ENCODE data around the gene PSME1.

Gene PSME1

GRCh38 chr14:24159777-24160498, 23.9 kb downstream of the PSME1 start:
- H3K27me3 Mint-ChIP-seq: no peaks in the 10 kb centered on the region
- peaks cover 45% of the 10 kb centered on the region for H3K4me1 Mint-ChIP-seq (ENCODE audit: low read depth)
- peak overlapping the region; percentile 100 for H3K27ac Mint-ChIP-seq
- no peak overlapping the region for H3K4me3 Mint-ChIP-seq
- no peaks in the 10 kb centered on the region for H3K9me3 Mint-ChIP-seq
- H3K36me3 Mint-ChIP-seq (ENCODE audit: low read depth): peaks cover 80% of the 10 kb centered on the region

GRCh38 chr14:24160499-24160849, 24.5 kb downstream of the PSME1 start:
- Mint-ChIP-seq H3K9me3 (no peaks in the 10 kb centered on the region), H3K4me3 (no peak overlapping the region), H3K27me3 (no peaks in the 10 kb centered on the region), H3K36me3 (ENCODE audit: low read depth) (peaks cover 80% of the 10 kb centered on the region), H3K4me1 (ENCODE audit: low read depth) (peaks cover 47% of the 10 kb centered on the region), H3K27ac (peak overlapping the region; percentile 100)

GRCh38 chr14:24160850-24161804, 25.1 kb downstream of the PSME1 start, which contains the start of gene IRF9:
Gene IRF9 (plus strand): TSS chr14:24161265. CDS start chr14:24162145, 880 bp downstream.
- H3K27me3 Mint-ChIP-seq: no peaks in the 10 kb centered on the region
- H3K27ac Mint-ChIP-seq: peak within 1 kb of the TSS; percentile 100
- H3K9me3 Mint-ChIP-seq: no peaks in the 10 kb centered on the region
- H3K4me1 Mint-ChIP-seq (ENCODE audit: low read depth): peaks cover 51% of the 10 kb centered on the region
- peaks cover 80% of the 10 kb centered on the region for H3K36me3 Mint-ChIP-seq (ENCODE audit: low read depth)
- H3K4me3 Mint-ChIP-seq: peak within 1 kb of the TSS; percentile 97

GRCh38 chr14:24162093-24162492, 26.1 kb downstream of the PSME1 start:
- Mint-ChIP-seq H3K27me3 (no peaks in the 10 kb centered on the region), H3K4me1 (ENCODE audit: low read depth) (peaks cover 51% of the 10 kb centered on the region), H3K27ac (peak overlapping the region; percentile 100), H3K4me3 (peak overlapping the region; percentile 97), H3K9me3 (no peaks in the 10 kb centered on the region), H3K36me3 (ENCODE audit: low read depth) (peaks cover 83% of the 10 kb centered on the region)

- H3K4me3 Mint-ChIP-seq: no peak overlapping the region
- H3K27ac Mint-ChIP-seq: peak overlapping the region; percentile 78
- no peaks in the 10 kb centered on the region for H3K27me3 Mint-ChIP-seq
- peaks cover 58% of the 10 kb centered on the region for H3K4me1 Mint-ChIP-seq (ENCODE audit: low read depth)
- H3K36me3 Mint-ChIP-seq (ENCODE audit: low read depth): peaks cover 82% of the 10 kb centered on the region
- H3K9me3 Mint-ChIP-seq: no peaks in the 10 kb centered on the region
Observed at GRCh38 chr14:24164518-24164991, 28.6 kb downstream of the PSME1 start.

- Mint-ChIP-seq H3K36me3 (ENCODE audit: low read depth) (peaks cover 76% of the 10 kb centered on the region), H3K27ac (peak overlapping the region; percentile 71), H3K4me1 (ENCODE audit: low read depth) (peaks cover 54% of the 10 kb centered on the region), H3K4me3 (no peak overlapping the region), H3K9me3 (no peaks in the 10 kb centered on the region), H3K27me3 (no peaks in the 10 kb centered on the region)
Observed at GRCh38 chr14:24165785-24166184, 29.8 kb downstream of the PSME1 start.

- peaks cover 63% of the 10 kb centered on the region for H3K36me3 Mint-ChIP-seq (ENCODE audit: low read depth)
- no peaks in the 10 kb centered on the region for H3K9me3 Mint-ChIP-seq
- peak overlapping the region; percentile 82 for H3K27ac Mint-ChIP-seq
- H3K27me3 Mint-ChIP-seq: no peaks in the 10 kb centered on the region
- peaks cover 53% of the 10 kb centered on the region for H3K4me1 Mint-ChIP-seq (ENCODE audit: low read depth)
- H3K4me3 Mint-ChIP-seq: no peak overlapping the region
Observed at GRCh38 chr14:24167469-24168114, 31.6 kb downstream of the PSME1 start.

GRCh38 chr14:24171422-24172260, 35.6 kb downstream of the PSME1 start, which contains the start of gene REC8:
Gene REC8 (plus strand): TSS chr14:24172080. CDS start chr14:24172553, 473 bp downstream.
- Mint-ChIP-seq H3K27ac (peak within 1 kb of the TSS; percentile 76), H3K4me1 (ENCODE audit: low read depth) (peaks cover 29% of the 10 kb centered on the region), H3K36me3 (ENCODE audit: low read depth) (peaks cover 42% of the 10 kb centered on the region), H3K27me3 (no peaks in the 10 kb centered on the region), H3K4me3 (peak within 1 kb of the TSS; percentile 80), H3K9me3 (no peaks in the 10 kb centered on the region)

GRCh38 chr14:24172261-24172860, 36.4 kb downstream of the PSME1 start:
- Mint-ChIP-seq H3K4me3 (peak overlapping the region; percentile 80), H3K4me1 (ENCODE audit: low read depth) (peaks cover 28% of the 10 kb centered on the region), H3K9me3 (no peaks in the 10 kb centered on the region), H3K27ac (peak overlapping the region; percentile 40), H3K27me3 (no peaks in the 10 kb centered on the region), H3K36me3 (ENCODE audit: low read depth) (peaks cover 39% of the 10 kb centered on the region)

- Mint-ChIP-seq H3K27me3 (no peaks in the 10 kb centered on the region), H3K4me1 (ENCODE audit: low read depth) (peaks cover 26% of the 10 kb centered on the region), H3K36me3 (ENCODE audit: low read depth) (peaks cover 34% of the 10 kb centered on the region), H3K9me3 (no peaks in the 10 kb centered on the region), H3K27ac (no peak overlapping the region), H3K4me3 (peak overlapping the region; percentile 80)
Observed at GRCh38 chr14:24172871-24173281, 36.9 kb downstream of the PSME1 start.

- Mint-ChIP-seq H3K36me3 (ENCODE audit: low read depth) (peaks cover 44% of the 10 kb centered on the region), H3K9me3 (no peaks in the 10 kb centered on the region), H3K4me3 (no peak overlapping the region), H3K27me3 (no peaks in the 10 kb centered on the region), H3K27ac (no peak overlapping the region), H3K4me1 (ENCODE audit: low read depth) (peaks cover 9% of the 10 kb centered on the region)
Observed at GRCh38 chr14:24176599-24176998, 40.6 kb downstream of the PSME1 start.

GRCh38 chr14:24177041-24177825, 41.2 kb downstream of the PSME1 start:
- H3K36me3 Mint-ChIP-seq (ENCODE audit: low read depth): peaks cover 49% of the 10 kb centered on the region
- peak overlapping the region; percentile 49 for H3K27ac Mint-ChIP-seq
- no peak overlapping the region for H3K4me3 Mint-ChIP-seq
- no peaks in the 10 kb centered on the region for H3K9me3 Mint-ChIP-seq
- H3K4me1 Mint-ChIP-seq (ENCODE audit: low read depth): peaks cover 5% of the 10 kb centered on the region
- H3K27me3 Mint-ChIP-seq: no peaks in the 10 kb centered on the region

GRCh38 chr14:24177891-24178290, 41.9 kb downstream of the PSME1 start:
- no peak overlapping the region for H3K27ac Mint-ChIP-seq
- H3K36me3 Mint-ChIP-seq (ENCODE audit: low read depth): peaks cover 55% of the 10 kb centered on the region
- H3K4me1 Mint-ChIP-seq (ENCODE audit: low read depth): peaks cover 3% of the 10 kb centered on the region
- no peaks in the 10 kb centered on the region for H3K9me3 Mint-ChIP-seq
- no peaks in the 10 kb centered on the region for H3K27me3 Mint-ChIP-seq
- H3K4me3 Mint-ChIP-seq: no peak overlapping the region
